ENCODE data around the gene MEOX1.

DNA sequence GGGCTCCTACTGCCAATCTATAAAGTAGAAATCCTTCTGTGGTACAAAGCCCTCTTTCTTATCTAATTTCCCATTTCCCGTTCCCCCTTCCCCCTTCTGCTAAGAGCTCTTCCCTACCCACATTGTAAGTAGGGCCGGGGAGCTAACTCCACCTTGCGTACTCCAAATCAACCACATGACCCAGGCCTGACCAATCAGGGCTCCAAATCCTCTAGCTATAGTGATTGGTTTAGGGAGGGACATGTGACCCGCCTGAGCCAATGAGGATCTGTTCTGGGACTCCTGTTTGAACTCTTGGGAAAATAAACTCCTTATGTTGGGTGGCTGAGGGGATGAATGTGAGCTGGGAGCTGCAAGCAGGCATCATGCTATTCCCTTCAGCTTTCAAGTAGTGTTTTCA lies 40.9 kb upstream of the MEOX1 start:
- TF ChIP-seq, protein P1, sequence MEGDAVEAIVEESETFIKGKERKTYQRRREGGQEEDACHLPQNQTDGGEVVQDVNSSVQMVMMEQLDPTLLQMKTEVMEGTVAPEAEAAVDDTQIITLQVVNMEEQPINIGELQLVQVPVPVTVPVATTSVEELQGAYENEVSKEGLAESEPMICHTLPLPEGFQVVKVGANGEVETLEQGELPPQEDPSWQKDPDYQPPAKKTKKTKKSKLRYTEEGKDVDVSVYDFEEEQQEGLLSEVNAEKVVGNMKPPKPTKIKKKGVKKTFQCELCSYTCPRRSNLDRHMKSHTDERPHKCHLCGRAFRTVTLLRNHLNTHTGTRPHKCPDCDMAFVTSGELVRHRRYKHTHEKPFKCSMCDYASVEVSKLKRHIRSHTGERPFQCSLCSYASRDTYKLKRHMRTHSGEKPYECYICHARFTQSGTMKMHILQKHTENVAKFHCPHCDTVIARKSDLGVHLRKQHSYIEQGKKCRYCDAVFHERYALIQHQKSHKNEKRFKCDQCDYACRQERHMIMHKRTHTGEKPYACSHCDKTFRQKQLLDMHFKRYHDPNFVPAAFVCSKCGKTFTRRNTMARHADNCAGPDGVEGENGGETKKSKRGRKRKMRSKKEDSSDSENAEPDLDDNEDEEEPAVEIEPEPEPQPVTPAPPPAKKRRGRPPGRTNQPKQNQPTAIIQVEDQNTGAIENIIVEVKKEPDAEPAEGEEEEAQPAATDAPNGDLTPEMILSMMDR (conservative IDR thresholded peaks at IDR 0.05; ENCODE audit: low read depth, low read length), result no peak
- TF ChIP-seq EZH2phosphoT487 (IDR thresholded peaks at IDR 0.05; ENCODE audit: borderline replicate concordance, low read length), result no peak

Data from PC-3 (cell line).